OCI-LY1 (cell line): Measurements from ENCODE around the gene ITSN2.

Experiments used
- EZH2 ChIP-seq: fragments of 200-600 bp; sonication (generic), shearing (Covaris generic); IDR thresholded peaks from 2 replicates; pipeline ENCODE4 v1.8.0; 2017; ENCODE audit warnings: borderline replicate concordance, mixed run types, mild to moderate bottlenecking, antibody characterized with exemption, low read length, moderate library complexity, mixed read lengths
- TF ChIP-seq, protein P1 (sequence below): fragments of 200-600 bp; sonication (generic), shearing (Covaris generic); IDR thresholded peaks from 2 replicates; pipeline ENCODE4 v1.5.1; 2017; ENCODE audit warnings: mild to moderate bottlenecking, antibody characterized with exemption, low read length, moderate library complexity, mixed read lengths

DNA sequence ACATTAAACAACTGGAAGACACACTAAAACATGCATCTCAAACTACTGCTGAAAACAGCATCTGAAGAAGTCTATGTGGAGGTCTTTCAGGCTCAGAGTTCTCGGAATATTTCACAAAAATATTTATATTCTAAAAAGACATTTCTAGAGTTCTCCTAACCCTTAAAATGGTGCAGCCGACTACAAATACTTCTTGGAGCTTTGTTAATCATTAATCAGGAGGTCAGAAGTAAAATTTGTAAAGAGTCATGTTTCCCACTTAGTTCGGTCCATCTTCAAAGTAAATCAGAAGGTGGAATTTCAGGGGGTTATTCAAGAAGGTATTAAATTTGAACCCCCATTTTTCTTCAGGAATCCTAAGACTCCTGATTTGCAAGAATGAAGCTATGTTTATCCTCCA is 112.7 kb downstream of the ITSN2 start:
- TF ChIP-seq, protein P1, sequence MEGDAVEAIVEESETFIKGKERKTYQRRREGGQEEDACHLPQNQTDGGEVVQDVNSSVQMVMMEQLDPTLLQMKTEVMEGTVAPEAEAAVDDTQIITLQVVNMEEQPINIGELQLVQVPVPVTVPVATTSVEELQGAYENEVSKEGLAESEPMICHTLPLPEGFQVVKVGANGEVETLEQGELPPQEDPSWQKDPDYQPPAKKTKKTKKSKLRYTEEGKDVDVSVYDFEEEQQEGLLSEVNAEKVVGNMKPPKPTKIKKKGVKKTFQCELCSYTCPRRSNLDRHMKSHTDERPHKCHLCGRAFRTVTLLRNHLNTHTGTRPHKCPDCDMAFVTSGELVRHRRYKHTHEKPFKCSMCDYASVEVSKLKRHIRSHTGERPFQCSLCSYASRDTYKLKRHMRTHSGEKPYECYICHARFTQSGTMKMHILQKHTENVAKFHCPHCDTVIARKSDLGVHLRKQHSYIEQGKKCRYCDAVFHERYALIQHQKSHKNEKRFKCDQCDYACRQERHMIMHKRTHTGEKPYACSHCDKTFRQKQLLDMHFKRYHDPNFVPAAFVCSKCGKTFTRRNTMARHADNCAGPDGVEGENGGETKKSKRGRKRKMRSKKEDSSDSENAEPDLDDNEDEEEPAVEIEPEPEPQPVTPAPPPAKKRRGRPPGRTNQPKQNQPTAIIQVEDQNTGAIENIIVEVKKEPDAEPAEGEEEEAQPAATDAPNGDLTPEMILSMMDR: no peak
- TF ChIP-seq EZH2: no peak
